Measurements from ENCODE around the gene SPATS1. TPM values are rescaled to one million over a fixed set of nuclear protein-coding genes. Genes with fewer than 3 reads are reported as not detected.
"Not testable (repeated sequence)": the region's sequence is repeated elsewhere in the genome, so short reads cannot be mapped to it uniquely, and the experiment has no call there.

Gene SPATS1
- total RNA-seq, 1 experiment from 2014 or later, result not detected

DNA sequence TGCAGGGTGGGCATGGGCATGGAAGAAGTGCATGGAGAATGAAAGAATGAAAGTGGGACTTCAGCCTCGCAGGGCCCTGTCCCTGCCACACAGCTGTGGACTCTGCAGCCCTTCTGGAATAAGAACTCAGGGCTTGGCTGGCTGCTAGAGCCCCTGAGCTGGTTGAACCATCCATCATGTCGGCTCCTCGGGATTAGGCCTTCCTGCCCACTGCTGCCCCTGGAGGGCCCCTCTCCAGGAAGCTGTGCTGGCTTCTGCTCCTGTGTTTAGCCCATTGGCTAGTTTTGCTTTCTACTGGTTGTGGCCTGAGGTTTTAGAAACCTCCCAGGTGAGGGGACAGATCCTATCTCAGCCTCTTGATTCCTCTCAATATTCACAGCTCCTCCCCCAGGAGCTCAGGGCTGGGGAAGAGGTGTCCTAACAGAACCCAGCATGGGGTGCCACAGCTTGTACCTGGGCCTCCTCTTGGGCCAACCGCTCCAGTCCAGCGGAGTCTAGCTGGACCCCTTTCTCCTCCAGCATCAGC, 37.2 kb upstream of the SPATS1 start:
- Histone ChIP-seq H3K9me3 (replicated peaks) (no peaks in the 10 kb centered on the region), H3K4me1 (no peaks in the 10 kb centered on the region)

DNA sequence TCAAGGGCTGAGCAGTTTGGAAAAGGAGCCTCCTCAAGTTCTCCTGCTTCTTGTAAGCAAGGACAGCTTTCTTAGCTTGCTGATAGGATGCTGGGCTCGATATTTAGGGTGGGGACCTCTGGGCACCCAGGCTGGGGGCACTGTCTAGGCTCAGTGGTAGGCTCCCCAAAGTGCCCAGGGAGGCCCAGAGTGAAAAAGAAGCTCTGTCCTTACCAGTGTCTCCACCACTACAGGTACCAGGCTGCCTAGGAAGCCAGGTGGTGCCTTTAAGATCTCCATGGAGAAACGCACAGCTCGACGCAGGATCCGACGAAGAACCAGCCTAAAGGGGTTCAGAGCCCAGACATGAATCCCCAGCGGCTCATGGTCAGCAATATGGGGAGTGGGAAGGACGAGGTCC, 35.7 kb upstream of the SPATS1 start:
- DNase-seq, result no peak
- no peak overlapping the region for H3K4me3 ChIP-seq
- no peaks in the 10 kb centered on the region for H3K4me1 ChIP-seq
- H3K27ac ChIP-seq, result no peak overlapping the region
- no peaks in the 10 kb centered on the region for H3K9me3 ChIP-seq (replicated peaks)
- H3K36me3 ChIP-seq, result peaks cover 63% of the 10 kb centered on the region
- no peaks in the 10 kb centered on the region for H3K27me3 ChIP-seq

More for the DNA sequence above, 37.2 kb upstream of the SPATS1 start:
- Histone ChIP-seq H3K36me3 (peaks cover 69% of the 10 kb centered on the region), H3K27me3 (no peaks in the 10 kb centered on the region), H3K4me3 (no peak overlapping the region), H3K27ac (no peak overlapping the region)
- no peak for DNase-seq

DNA sequence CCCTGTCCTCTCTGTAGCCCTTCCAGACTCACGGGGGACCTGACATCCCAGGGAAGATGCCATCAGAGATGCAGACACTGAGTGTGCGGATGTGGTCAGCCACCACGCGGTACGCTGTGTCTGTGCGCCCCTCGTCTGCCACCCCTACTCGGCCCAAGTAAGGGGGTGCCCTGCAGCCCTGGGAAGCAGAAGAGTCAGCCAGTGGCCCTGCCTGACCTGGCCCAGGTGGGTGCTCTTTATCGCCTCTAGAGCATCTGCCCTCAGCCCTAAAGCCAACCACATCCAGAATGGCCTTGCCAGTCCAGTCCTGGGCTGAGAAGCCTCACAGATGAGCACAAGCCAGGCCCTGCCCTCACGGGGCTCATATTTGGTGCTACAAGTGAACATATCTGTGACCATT, 35.2 kb upstream of the SPATS1 start:
- H3K27ac ChIP-seq, result no peak overlapping the region
- H3K9me3 ChIP-seq (replicated peaks), result no peaks in the 10 kb centered on the region
- H3K36me3 ChIP-seq, result peaks cover 63% of the 10 kb centered on the region
- no peak for DNase-seq
- H3K4me3 ChIP-seq, result no peak overlapping the region
- H3K4me1 ChIP-seq, result peaks cover 3% of the 10 kb centered on the region; the same call in 1 of the 2 replicates
- H3K27me3 ChIP-seq, result no peaks in the 10 kb centered on the region

DNA sequence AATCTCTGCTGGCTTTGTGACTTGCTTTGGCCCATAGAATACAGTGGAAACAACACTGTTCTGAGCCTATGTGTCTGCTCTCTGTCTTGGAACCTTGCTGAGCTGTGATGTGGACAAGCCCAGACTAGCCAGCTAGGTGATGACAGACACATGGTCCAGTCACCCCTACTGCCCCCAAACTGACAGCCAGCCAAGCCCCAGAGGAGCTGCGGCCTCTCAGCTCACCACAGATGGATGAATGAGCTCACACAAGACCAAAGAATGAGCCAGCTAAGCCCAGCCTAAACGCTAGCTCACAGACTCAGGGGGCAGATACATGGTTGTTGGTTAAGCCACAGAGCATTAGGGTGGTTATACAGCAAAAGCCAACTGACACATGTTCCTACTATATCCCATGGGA, 33.4 kb upstream of the SPATS1 start:
- Histone ChIP-seq H3K4me3 (no peak overlapping the region), H3K4me1 (peaks cover 3% of the 10 kb centered on the region; the same call in 1 of the 2 replicates), H3K36me3 (peaks cover 45% of the 10 kb centered on the region), H3K27ac (no peak overlapping the region), H3K27me3 (no peaks in the 10 kb centered on the region), H3K9me3 (replicated peaks) (no peaks in the 10 kb centered on the region)
- peak; percentile 25 to 36 for DNase-seq

DNA sequence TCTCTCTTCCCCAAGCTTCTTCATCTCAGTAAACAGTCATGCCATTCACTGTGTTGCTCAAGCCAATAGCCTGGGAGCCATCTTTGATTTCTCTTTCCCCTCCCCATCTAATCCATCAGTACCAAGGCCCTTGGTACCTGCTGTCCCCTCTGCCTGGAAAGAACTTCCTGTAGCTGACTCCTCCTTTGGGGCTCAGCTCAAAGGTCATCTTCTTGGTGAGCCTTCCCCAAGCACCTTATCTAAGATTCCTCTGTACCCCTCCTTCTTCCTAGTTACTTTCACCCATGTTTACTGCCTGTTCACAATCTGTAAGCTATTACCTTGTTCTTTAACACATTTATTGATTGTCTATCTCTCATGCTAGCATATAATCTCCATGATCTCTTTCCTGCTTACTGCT, 32.8 kb upstream of the SPATS1 start:
- H3K36me3 ChIP-seq, result peaks cover 41% of the 10 kb centered on the region
- no peaks in the 10 kb centered on the region for H3K9me3 ChIP-seq (replicated peaks)
- H3K4me3 ChIP-seq, result no peak overlapping the region
- H3K27me3 ChIP-seq, result no peaks in the 10 kb centered on the region
- H3K27ac ChIP-seq, result no peak overlapping the region
- H3K4me1 ChIP-seq, result peaks cover 3% of the 10 kb centered on the region; the same call in 1 of the 2 replicates
- DNase-seq, result no peak

DNA sequence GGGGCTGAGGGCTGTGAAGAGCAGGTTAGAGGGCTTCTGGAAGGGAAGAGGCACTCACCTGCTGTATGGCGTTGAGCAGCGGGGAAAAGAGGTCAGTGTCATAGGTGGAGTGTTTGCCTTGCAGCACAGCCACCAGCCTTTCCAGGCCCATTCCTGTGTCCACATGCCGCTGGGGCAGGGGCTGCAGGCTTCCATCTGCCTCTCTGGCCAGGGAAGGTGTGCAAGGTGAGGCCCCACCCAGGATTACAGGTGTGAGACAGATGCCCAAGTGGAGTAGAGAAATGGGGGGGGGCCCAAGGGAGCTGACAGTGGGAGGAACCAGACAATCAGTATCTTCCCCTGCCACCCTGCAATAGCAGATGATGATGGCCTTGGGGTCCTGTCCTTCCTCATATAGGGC, 32.2 kb upstream of the SPATS1 start:
- H3K9me3 ChIP-seq (replicated peaks), result no peaks in the 10 kb centered on the region
- no peak for DNase-seq
- H3K27me3 ChIP-seq, result no peaks in the 10 kb centered on the region
- H3K36me3 ChIP-seq, result peaks cover 37% of the 10 kb centered on the region
- H3K4me3 ChIP-seq, result no peak overlapping the region
- peaks cover 3% of the 10 kb centered on the region; the same call in 1 of the 2 replicates for H3K4me1 ChIP-seq
- no peak overlapping the region for H3K27ac ChIP-seq

DNA sequence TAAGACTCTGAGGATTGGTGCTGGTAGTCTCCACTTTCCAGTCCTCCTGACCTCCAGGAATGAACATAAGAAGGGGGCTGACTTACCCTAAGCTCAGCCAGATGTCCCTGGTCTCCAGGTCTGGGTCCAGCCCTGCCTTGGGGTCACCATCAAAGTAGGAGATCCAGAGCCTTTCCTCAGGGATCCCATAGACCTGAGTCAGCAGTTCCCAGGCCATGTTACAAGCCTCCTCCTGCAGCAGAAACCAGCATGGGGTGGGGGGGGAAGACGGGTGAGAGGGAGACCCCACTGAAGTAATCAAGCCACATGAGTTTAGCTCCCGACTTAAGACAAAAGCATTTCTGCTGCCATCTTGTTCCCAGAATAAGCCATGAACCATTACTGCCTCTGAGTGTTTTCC, 31.1 kb upstream of the SPATS1 start:
- Histone ChIP-seq H3K36me3 (peaks cover 29% of the 10 kb centered on the region), H3K27me3 (no peaks in the 10 kb centered on the region)

DNA sequence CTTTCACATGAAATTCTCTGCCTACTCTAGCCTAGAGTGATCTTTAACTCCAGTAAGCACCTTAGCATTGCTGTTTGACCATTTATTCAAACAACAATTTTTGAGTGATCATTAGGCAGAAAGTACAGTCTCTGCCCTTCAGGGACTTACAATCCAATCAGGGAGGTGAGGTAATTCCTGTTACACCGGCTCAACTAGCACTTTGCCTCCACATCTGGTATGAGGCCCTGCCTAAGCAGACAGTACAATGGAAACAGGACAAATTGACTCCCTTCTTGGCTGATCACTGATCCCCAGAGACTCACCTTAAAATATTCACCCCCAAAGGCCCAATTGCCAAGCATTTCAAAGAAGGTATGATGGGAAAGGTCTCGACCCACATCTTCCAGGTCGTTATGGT, 30.7 kb upstream of the SPATS1 start:
- peaks cover 27% of the 10 kb centered on the region for H3K36me3 ChIP-seq
- H3K4me1 ChIP-seq, result peaks cover 3% of the 10 kb centered on the region; the same call in 1 of the 2 replicates
- no peak overlapping the region for H3K4me3 ChIP-seq
- no peaks in the 10 kb centered on the region for H3K27me3 ChIP-seq
- H3K9me3 ChIP-seq (replicated peaks), result no peaks in the 10 kb centered on the region
- no peak for DNase-seq
- H3K27ac ChIP-seq, result no peak overlapping the region

More for the DNA sequence above, 31.1 kb upstream of the SPATS1 start:
- no peak for DNase-seq
- Histone ChIP-seq H3K27ac (no peak overlapping the region), H3K9me3 (replicated peaks) (no peaks in the 10 kb centered on the region), H3K4me3 (no peak overlapping the region), H3K4me1 (peaks cover 3% of the 10 kb centered on the region; the same call in 1 of the 2 replicates)

DNA sequence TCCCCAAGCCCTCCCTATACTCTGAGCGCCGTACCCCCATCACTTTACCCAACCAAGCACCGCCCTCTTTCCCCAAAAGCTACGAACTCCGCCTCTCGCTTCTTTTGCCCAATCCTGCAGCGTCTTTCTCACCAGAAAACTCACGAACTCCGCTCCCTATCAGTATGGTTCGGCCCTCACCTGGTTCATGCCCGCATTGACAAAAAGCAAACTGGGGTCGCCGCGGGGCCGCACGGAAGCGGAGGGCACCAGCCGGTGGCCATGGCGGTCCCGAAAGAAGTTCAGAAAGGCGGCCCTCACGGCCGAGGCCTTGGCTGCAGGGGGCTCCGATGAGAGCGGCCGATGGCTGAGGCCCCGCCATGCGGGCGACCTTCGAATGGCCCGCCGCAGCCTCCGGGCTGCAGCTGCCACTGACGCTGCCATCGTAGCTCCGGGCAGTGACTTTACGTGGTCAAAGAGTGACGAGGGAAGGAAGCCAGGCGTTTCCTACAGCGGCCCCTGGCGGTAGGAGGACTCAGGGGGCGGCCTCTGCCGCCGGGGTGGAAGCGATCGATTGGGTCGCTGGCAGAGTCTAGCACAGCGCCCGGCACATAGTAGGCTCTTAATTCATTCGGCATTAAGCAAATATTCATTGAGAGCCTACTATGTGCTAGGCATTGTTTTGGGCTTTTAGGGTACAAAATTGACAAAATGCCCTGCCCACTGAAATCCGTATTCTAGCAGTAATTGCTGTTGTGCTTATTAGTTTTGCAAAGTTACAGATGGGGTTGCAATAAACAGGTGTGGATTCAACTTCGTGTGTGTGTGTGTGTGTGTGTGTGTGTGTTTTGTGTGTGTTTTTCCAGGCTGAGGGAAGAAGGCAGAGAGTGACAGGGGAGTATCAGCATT, 29.3 kb upstream of the SPATS1 start, which contains the start of gene AARS2:
Gene AARS2, minus strand, starts transcription at position 447 of the 888 bp plus-strand sequence. Its CDS starts 24 bp downstream, at position 423.
- DNase-seq, result peak; percentile 90 to 92
- no peaks in the 10 kb centered on the region for H3K27me3 ChIP-seq
- H3K36me3 ChIP-seq, result peaks cover 22% of the 10 kb centered on the region
- peak within 1 kb of the TSS; percentile 84 for H3K27ac ChIP-seq
- H3K9me3 ChIP-seq (replicated peaks), result no peaks in the 10 kb centered on the region
- H3K4me1 ChIP-seq, result peaks cover 3% of the 10 kb centered on the region; the same call in 1 of the 2 replicates
- H3K4me3 ChIP-seq, result peak within 1 kb of the TSS; percentile 87

DNA sequence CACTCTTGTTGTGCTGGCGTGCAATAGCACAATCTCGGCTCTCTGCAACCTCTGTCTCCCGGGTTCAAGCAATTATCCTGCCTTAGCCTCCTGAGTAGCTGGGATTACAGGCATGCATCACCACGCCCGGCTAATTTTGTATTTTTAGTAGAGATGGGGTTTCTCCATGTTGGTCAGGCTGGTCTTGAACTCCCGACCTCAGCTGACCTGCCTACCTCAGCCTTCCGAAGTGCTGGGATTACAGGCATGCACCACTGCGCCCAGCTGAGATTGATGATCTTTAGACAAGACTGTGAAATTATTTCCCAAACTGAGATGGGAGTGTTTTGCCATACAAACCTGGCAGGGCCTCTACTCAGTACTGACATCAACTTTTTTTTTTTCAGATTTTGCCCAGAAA, 27.8 kb upstream of the SPATS1 start:
- H3K4me3 ChIP-seq; DNase-seq; H3K27ac ChIP-seq; H3K4me1 ChIP-seq; H3K9me3 ChIP-seq (replicated peaks); H3K27me3 ChIP-seq: not testable (repeated sequence)
- peaks cover 11% of the 10 kb centered on the region for H3K36me3 ChIP-seq

DNA sequence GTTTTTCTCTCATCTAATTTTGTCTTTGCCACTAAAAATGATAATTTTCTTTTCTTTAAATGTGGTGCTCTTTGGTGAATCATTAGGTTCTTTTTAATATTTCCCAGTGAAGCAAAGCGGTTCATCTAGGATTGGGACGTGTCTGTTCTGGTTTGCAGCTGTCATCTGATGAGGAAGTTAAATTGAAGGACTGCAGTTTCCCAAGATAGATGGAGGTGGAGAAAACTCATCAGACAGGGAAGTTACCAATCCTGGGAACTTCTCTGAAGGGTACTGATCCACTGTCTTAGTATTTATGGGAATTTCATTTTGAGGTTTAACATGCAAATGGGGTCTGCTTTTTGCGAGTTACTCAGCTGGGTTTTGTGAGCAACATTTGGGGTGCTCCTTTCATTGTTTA, 26.9 kb upstream of the SPATS1 start:
- no peak for DNase-seq
- Histone ChIP-seq H3K27me3 (0 out of 2 replicates have a peak, but pooled peaks cover 2% of the 10 kb centered on the region), H3K36me3 (peaks cover 4% of the 10 kb centered on the region; the same call in 1 of the 2 replicates), H3K4me1 (peaks cover 3% of the 10 kb centered on the region; the same call in 1 of the 2 replicates), H3K27ac (no peak overlapping the region), H3K9me3 (replicated peaks) (no peaks in the 10 kb centered on the region), H3K4me3 (no peak overlapping the region)

DNA sequence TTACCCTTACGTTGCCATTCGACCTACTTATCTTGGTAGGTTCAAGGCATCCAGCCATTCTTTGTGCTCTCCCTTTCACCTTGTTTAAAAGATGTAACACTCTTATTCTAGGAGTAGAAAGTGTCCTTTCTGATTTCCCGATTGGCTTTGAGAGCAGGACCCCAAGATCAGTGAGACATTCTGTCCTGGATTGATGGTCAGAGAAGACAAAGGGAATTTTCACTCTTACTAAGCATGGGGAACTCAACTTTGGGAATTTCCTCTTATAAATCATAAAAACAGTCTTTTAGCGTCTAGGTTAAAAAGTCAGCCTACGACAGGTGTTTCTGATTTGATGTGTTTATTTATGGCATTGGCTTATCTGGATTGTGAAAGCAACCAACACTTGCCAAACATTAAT, 26.5 kb upstream of the SPATS1 start:
- peaks cover under 1% of the 10 kb centered on the region; the same call in 1 of the 2 replicates for H3K36me3 ChIP-seq
- 0 out of 2 replicates have a peak, but pooled peaks cover 2% of the 10 kb centered on the region for H3K27me3 ChIP-seq
- peaks cover 3% of the 10 kb centered on the region; the same call in 1 of the 2 replicates for H3K4me1 ChIP-seq
- DNase-seq, result no peak
- H3K4me3 ChIP-seq, result no peak overlapping the region
- no peak overlapping the region for H3K27ac ChIP-seq
- no peaks in the 10 kb centered on the region for H3K9me3 ChIP-seq (replicated peaks)

DNA sequence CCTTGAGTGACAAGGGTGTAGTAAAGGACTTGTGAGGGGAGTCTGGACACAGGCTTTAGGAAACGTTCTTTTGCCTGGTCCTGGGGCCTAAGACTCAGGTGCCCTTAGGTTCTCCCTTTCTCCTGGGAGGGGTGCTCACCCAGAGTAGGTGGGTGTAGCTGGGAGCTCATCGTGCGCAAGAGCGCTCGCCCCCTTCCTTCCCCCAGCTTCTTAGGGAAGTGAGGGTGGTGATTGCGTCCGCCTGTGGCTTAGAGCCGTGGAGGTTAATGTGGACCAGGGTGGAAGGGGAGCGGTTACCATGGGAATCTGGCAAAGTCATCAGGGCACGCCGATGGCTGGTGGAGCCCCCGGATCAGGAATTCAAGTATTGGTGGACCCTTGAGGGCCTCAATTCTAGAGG, 26.0 kb upstream of the SPATS1 start:
- H3K27ac ChIP-seq, result no peak overlapping the region
- no peak overlapping the region for H3K4me3 ChIP-seq
- 0 out of 2 replicates have a peak, but pooled peaks cover 2% of the 10 kb centered on the region for H3K27me3 ChIP-seq
- H3K4me1 ChIP-seq, result peaks cover 3% of the 10 kb centered on the region; the same call in 1 of the 2 replicates
- no peaks in the 10 kb centered on the region for H3K9me3 ChIP-seq (replicated peaks)
- no peaks in the 10 kb centered on the region for H3K36me3 ChIP-seq
- no peak for DNase-seq

DNA sequence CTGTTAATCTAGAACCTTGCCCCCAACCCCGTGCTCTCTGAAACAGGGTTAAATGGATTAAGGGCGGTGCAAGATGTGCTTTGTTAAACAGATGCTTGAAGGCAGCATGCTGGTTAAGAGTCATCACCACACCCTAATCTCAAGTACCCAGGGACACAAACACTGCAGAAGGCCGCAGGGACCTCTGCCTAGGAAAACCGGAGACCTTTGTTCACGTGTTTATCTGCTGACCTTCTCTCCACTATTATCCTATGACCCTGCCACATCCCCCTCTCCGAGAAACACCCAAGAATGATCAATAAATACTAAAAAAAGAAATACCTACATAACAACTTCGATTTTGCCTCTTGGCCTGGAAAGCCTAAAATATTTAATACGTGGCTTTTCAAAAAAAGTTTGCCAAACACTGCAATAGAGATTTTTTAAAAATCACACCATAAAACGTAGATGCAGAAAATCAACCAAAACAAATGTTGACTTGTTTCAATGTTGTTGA, 25.3 kb upstream of the SPATS1 start:
- H3K9me3 ChIP-seq (replicated peaks); H3K4me1 ChIP-seq; H3K27ac ChIP-seq; H3K36me3 ChIP-seq; H3K4me3 ChIP-seq; H3K27me3 ChIP-seq; DNase-seq: not testable (repeated sequence)

DNA sequence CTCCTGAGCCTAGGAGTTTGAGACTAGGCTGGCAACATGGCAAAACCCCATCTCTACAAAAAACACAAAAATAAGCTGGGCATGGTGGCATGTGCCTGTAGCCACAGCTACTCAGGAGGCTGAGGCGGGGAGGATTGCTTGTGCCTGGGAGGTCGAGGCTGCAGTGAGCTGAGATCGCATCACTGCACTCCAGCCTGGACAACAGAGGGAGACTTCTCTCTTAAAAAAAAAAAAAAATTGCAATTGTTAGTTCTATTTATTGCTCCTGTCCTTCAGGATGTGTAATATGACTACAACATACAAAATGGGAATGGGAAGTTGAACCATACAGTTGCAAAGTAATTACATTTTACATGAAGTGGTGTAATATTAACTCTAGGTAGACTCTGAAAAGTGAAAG, 21.2 kb upstream of the SPATS1 start:
- Histone ChIP-seq H3K27me3 (0 out of 2 replicates have a peak, but pooled peaks cover 2% of the 10 kb centered on the region), H3K36me3 (no peaks in the 10 kb centered on the region), H3K4me3 (no peak overlapping the region), H3K4me1 (no peaks in the 10 kb centered on the region), H3K9me3 (replicated peaks) (no peaks in the 10 kb centered on the region), H3K27ac (no peak overlapping the region)
- no peak for DNase-seq

Data from SJCRH30 (cell line).